HG02678 (cell line): Measurements from ENCODE around the gene CACNA1D.

Source experiments
- ATAC-seq: cut with Tn5 transposase; IDR thresholded peaks from one replicate; pipeline ENCODE4 v1.9.1; 2021; ENCODE audit warnings: mild to moderate bottlenecking, moderate library complexity; ENCODE audit not compliant: unreplicated experiment

CACNA1D gene

GRCh38 chr3:53677413-53677812, 183.0 kb downstream of the CACNA1D start:
- no peak for ATAC-seq

GRCh38 chr3:53680028-53680427, 185.6 kb downstream of the CACNA1D start:
- ATAC-seq: no peak

GRCh38 chr3:53682807-53683206, 188.4 kb downstream of the CACNA1D start:
- no peak for ATAC-seq

GRCh38 chr3:53688066-53688465, 193.7 kb downstream of the CACNA1D start:
- ATAC-seq: no peak

- no peak for ATAC-seq
These were observed 194.6 kb downstream of the CACNA1D start for GRCh38 chr3:53688989-53689388.

GRCh38 chr3:53689681-53690080, 195.3 kb downstream of the CACNA1D start:
- no peak for ATAC-seq

- no peak for ATAC-seq
These were observed 196.1 kb downstream of the CACNA1D start for GRCh38 chr3:53690521-53690920.

- no peak for ATAC-seq
These were observed 196.9 kb downstream of the CACNA1D start for GRCh38 chr3:53691349-53691748.

GRCh38 chr3:53691885-53692284, 197.5 kb downstream of the CACNA1D start:
- no peak for ATAC-seq

GRCh38 chr3:53693451-53693850, 199.0 kb downstream of the CACNA1D start:
- no peak for ATAC-seq

GRCh38 chr3:53694046-53694445, 199.6 kb downstream of the CACNA1D start:
- ATAC-seq: no peak

- ATAC-seq: no peak
These were observed 200.4 kb downstream of the CACNA1D start for GRCh38 chr3:53694666-53695323.

GRCh38 chr3:53695324-53695690, 200.9 kb downstream of the CACNA1D start:
- ATAC-seq: no peak

- ATAC-seq: no peak
These were observed 202.2 kb downstream of the CACNA1D start for GRCh38 chr3:53696401-53697172.

- ATAC-seq: no peak
These were observed 206.0 kb downstream of the CACNA1D start for GRCh38 chr3:53700441-53700840.

GRCh38 chr3:53702776-53703530, 208.5 kb downstream of the CACNA1D start:
- ATAC-seq: no peak

- no peak for ATAC-seq
These were observed 209.4 kb downstream of the CACNA1D start for GRCh38 chr3:53703630-53704362.

GRCh38 chr3:53704363-53704725, 209.9 kb downstream of the CACNA1D start:
- no peak for ATAC-seq

GRCh38 chr3:53705024-53705745, 210.8 kb downstream of the CACNA1D start:
- ATAC-seq: no peak

GRCh38 chr3:53705774-53706173, 211.4 kb downstream of the CACNA1D start:
- no peak for ATAC-seq

GRCh38 chr3:53707222-53707621, 212.8 kb downstream of the CACNA1D start:
- ATAC-seq: no peak
